COLO668 (cell line): Measurements from ENCODE around the gene TMEM186.
A peak's percentile ranks its signal among the peaks of the same experiment; 100 is the strongest.
"Not testable (repeated sequence)": the region's sequence is repeated elsewhere in the genome, so short reads cannot be mapped to it uniquely, and the experiment has no call there.

Experiments
- DNase-seq: peaks from one replicate; lab custom pipeline; 2025; ENCODE audit not compliant: unreplicated experiment; lab: John Stamatoyannopoulos, UW

The TMEM186 gene

GRCh38 chr16:8797364-8798173 lies at the start of gene TMEM186, which contains the start of gene PMM2:
TSS of gene TMEM186 (minus strand) at chr16:8797639. CDS start at chr16:8797614, 25 bp downstream.
TSS of gene PMM2 (plus strand) at chr16:8797839. CDS start at chr16:8797883, 44 bp downstream.
- peak; percentile 95 for DNase-seq

- DNase-seq = no peak
These were observed 49.7 kb upstream of the TMEM186 start for GRCh38 chr16:8847145-8847544.

GRCh38 chr16:8846401-8846932 lies 49.0 kb upstream of the TMEM186 start:
- DNase-seq = no peak

- DNase-seq = no peak
These were observed 48.4 kb upstream of the TMEM186 start for GRCh38 chr16:8845699-8846298.

- DNase-seq = not testable (repeated sequence)
These were observed 45.9 kb upstream of the TMEM186 start for GRCh38 chr16:8843296-8843695.

GRCh38 chr16:8842016-8842415 lies 44.6 kb upstream of the TMEM186 start:
- DNase-seq = not testable (repeated sequence)

GRCh38 chr16:8837594-8837993 lies 40.2 kb upstream of the TMEM186 start:
- DNase-seq = not testable (repeated sequence)

GRCh38 chr16:8836797-8837196 lies 39.4 kb upstream of the TMEM186 start:
- not testable (repeated sequence) for DNase-seq

GRCh38 chr16:8832717-8833105 lies 35.3 kb upstream of the TMEM186 start:
- DNase-seq = no peak

- no peak for DNase-seq
These were observed 34.7 kb upstream of the TMEM186 start for GRCh38 chr16:8831871-8832716.

GRCh38 chr16:8831450-8831849 lies 34.0 kb upstream of the TMEM186 start:
- no peak for DNase-seq

GRCh38 chr16:8828541-8829165 lies 31.2 kb upstream of the TMEM186 start:
- DNase-seq = no peak

- no peak for DNase-seq
These were observed 28.9 kb upstream of the TMEM186 start for GRCh38 chr16:8826278-8826879.

- no peak for DNase-seq
These were observed 25.0 kb upstream of the TMEM186 start for GRCh38 chr16:8822403-8822802.

GRCh38 chr16:8819411-8820034 lies 22.1 kb upstream of the TMEM186 start:
- DNase-seq = no peak

GRCh38 chr16:8818504-8819270 lies 21.2 kb upstream of the TMEM186 start:
- DNase-seq = no peak

- DNase-seq = no peak
These were observed 19.7 kb upstream of the TMEM186 start for GRCh38 chr16:8816967-8817655.

- DNase-seq = no peak
These were observed 16.8 kb upstream of the TMEM186 start for GRCh38 chr16:8814095-8814806.
